Measurements from ENCODE around the gene CFP. TPM values are rescaled to one million over a fixed set of nuclear protein-coding genes. Genes with fewer than 3 reads are reported as not detected.
A peak's percentile ranks its signal among the peaks of the same experiment; 100 is the strongest.

Gene CFP
- polyA plus RNA-seq, 2 of the 4 experiments (the other 2 are of a cell fraction): 0.14 to 0.54 TPM

- H3K4me1 ChIP-seq: no peaks in the 10 kb centered on the region
- H3K27ac ChIP-seq: no peak overlapping the region
- 94% methylated on average over 16 of the region's 16 CpGs for whole genome bisulfite sequencing (ENCODE audit: missing lambda C conversion rate)
- no peak for DNase-seq (ENCODE audit: low read depth in 1 of 2, low spot score in 1 of 2)
- H3K4me3 ChIP-seq: no peak overlapping the region
- POLR2A ChIA-PET: no interaction called here
- no peak for TF ChIP-seq SMC3 (IDR thresholded peaks at IDR 0.05)
- TF ChIP-seq ESRRA (IDR thresholded peaks at IDR 0.05; ENCODE audit: borderline replicate concordance, low read length): no peak
- no peak for TF ChIP-seq NPAS2 (CRISPR knock-in tag; IDR thresholded peaks at IDR 0.05; ENCODE audit: borderline replicate concordance)
- no peak for TF ChIP-seq FOXS1 (CRISPR knock-in tag; IDR thresholded peaks at IDR 0.05)
- TF ChIP-seq RFX5 (IDR thresholded peaks at IDR 0.05): no peak
- no peak for TF ChIP-seq RCOR1 (IDR thresholded peaks at IDR 0.05; ENCODE audit: low read depth, low read length)
- TF ChIP-seq PHF8 (IDR thresholded peaks at IDR 0.05; ENCODE audit: borderline replicate concordance, low read depth): no peak
- TF ChIP-seq FOSL2 (IDR thresholded peaks at IDR 0.05): no peak
- no peak for TF ChIP-seq FOSL2 (CRISPR knock-in tag; IDR thresholded peaks at IDR 0.05)
- no peak for TF ChIP-seq CTCF (IDR thresholded peaks at IDR 0.05)
- TF ChIP-seq RARB (CRISPR knock-in tag; IDR thresholded peaks at IDR 0.05): no peak
- no peak for TF ChIP-seq BCL3 (IDR thresholded peaks at IDR 0.05)
- TF ChIP-seq HMGXB4 (CRISPR knock-in tag; IDR thresholded peaks at IDR 0.05; ENCODE audit: borderline replicate concordance): no peak
- no peak for TF ChIP-seq FOSB (CRISPR knock-in tag; IDR thresholded peaks at IDR 0.05)
- TF ChIP-seq USF2 (IDR thresholded peaks at IDR 0.05): no peak
- ATAC-seq: no peak
- peaks cover 3% of the 10 kb centered on the region; the same call in 1 of the 3 replicates for H3K9me3 ChIP-seq
- CTCF ChIA-PET: no interaction called here
- FAIRE-seq: peak; percentile 63
- no peak overlapping the region for H3K4me2 ChIP-seq
These were observed 5.3 kb upstream of the CFP start for GRCh38 chrX:47634871-47635575.

GRCh38 chrX:47633689-47634590 lies 4.2 kb upstream of the CFP start:
- DNase-seq (ENCODE audit: low read depth in 1 of 2, low spot score in 1 of 2): no peak
- no peak for ATAC-seq
- H3K9me3 ChIP-seq: no peaks in the 10 kb centered on the region
- no peak overlapping the region for H3K4me2 ChIP-seq
- peak; percentile 54 for FAIRE-seq
- H3K4me1 ChIP-seq: no peaks in the 10 kb centered on the region
- ChIA-PET CTCF (no interaction called here), POLR2A (no interaction called here)
- TF ChIP-seq ATOH8 (CRISPR knock-in tag; IDR thresholded peaks at IDR 0.05; ENCODE audit: low read depth) (no peak), JUN (IDR thresholded peaks at IDR 0.05) (no peak), BCL3 (IDR thresholded peaks at IDR 0.05) (no peak)
- no peak overlapping the region for H3K4me3 ChIP-seq
- 87% methylated on average over 14 of the region's 14 CpGs for WGBS (ENCODE audit: missing lambda C conversion rate)
- H3K27ac ChIP-seq: no peak overlapping the region

All from A549 (cell line).